GM19397 (cell line): ENCODE measurements around the gene PDZD11.
"Not testable (repeated sequence)": the region's sequence is repeated elsewhere in the genome, so short reads cannot be mapped to it uniquely, and the experiment has no call there.

Experiments
- ATAC-seq: cut with Tn5 transposase; IDR thresholded peaks from one replicate; pipeline ENCODE4 v1.9.1; 2021; ENCODE audit warnings: mild to moderate bottlenecking, moderate library complexity; ENCODE audit not compliant: unreplicated experiment

The PDZD11 gene

DNA sequence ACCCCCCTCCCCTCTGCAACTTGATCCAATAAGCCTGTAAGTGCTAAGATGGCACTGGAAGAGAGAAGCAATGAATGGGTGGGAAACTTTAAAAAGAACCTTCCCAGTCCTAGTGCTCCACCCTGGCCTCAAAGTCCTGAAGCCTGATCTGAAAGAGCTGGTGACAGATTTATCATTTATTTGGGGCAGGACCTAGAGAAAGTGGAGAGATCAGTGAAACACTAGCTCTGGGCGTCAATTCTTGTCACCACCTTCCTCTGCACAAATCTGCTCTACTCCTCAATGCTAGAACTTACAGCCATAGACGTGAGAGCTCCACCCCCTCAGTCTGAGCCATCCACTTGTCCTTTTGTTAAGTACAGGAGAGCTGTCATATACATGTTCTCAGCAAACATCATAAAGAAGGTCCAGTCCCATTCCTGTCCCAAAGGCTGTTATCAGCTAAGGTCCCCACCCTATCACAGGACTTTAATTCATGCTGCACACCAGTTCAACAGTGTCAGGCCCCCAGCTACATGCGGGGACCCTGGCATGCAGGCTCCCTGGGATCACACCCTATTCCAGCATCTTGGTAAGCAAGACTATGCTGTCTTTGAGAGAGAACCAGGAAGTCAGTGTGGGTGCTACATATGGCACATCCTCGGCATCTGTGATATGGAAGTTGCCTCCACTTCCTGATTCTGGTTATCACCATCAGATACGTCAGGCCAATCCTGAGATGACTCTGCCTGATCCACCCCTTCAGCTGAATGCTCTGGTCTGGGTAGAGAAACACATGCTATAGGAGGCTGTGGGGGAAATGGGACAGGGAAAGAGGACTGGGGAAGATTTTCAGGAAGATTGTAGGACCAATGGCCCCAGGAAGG lies 32.1 kb downstream of the PDZD11 start:
- ATAC-seq = no peak

DNA sequence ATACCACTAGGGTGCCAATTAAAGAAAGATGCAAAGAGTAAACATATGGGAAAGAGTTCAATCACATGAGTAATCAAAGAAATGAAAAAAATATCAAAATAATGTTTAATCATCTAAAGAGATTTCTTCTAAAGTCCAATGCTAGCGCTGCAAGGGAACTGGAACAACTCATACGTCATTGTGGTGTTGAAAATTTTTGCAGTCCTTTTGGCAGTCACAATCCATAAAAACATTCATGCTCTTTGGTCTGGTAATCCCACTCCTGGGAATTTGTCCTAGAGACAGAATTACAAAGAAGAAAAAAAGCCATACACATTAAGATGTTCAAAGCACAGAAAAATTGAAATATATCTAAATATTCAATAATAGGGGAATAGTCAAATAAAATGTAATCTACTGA lies 34.3 kb downstream of the PDZD11 start:
- ATAC-seq = no peak

DNA sequence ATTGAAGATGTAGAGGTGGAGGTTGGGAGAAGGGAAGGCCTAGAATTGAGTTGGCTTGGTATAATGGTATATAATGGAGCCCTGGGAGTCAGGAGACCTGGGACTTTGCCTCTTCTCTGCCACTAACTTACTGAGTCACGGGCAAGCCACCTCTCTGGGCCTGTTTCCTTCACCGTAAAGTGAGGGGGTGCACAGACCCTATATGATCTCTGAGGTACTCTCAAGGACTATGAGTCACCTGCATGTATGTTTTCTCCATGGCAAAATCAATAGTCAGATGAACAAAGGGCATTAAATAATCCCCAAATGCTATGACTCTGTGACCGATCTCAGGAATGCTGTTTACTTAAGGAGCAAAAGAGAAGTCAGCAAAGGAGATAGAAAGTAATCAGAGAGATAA lies 34.8 kb downstream of the PDZD11 start:
- ATAC-seq = no peak

DNA sequence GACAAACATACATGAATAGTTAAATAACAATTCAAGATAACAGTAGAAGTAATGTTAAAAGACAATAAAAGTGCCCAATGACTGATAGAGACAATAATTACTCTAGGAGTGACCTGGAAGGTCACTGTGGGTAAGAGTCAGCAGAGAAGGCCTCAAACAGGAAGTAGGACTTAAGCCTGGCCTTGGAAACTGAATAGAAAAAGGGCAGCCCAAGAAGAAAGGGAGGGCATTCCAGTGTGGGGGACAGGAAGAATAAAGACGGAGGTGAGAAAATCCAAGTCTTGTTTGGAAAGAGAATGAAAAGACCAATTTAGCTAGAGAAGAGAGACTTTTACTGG lies 35.7 kb downstream of the PDZD11 start:
- ATAC-seq = no peak

DNA sequence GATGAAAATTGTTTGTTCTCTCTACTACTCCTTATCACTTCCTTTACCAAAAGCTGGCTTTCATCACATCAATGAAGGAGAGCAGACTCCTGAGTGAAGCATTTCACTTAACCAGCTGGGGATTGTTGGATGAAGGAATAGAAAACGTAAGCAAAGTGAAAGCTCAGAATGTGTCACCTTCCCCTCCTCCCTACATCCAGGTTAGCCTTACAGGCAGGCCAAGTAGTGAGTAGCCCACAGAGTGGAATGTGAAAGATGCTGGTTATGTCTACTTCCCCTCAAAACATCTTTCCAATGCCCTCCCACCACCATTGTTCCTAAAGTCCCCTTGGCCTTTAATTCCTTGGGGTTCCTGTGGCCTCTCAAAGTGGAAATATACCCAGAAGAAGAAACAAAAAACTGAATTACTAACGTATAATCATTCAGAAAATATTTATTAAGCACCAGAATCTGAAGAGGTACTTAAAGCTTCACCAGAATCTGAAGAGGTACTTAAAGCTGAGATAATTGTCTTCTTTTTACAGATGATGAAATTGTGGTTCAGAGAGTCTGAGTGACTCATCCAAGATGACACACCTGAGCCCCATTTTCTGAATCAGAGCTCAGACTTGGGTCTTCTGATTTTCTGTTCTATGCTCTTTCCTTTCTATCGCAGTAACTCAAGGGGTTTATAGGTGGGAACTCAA lies 36.2 kb downstream of the PDZD11 start:
- ATAC-seq = no peak

DNA sequence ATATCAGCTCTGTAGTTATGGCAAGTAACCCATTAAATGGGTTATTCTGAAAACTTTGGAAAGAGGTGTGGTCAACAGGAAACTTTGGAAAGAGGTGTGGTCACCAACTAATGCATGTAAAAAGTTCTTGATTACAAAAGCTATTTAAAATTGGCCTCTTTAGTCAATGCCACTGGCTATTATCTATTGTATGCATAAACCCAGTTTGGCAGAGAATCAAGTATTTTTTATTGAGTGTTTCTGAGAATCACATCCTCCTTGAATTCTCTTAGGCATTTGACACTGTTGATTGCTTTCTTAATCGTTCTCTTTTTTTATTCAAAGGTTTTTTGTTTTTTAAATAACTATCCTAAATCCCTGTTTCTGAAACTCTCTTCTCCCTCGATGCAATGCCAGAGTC lies 37.2 kb downstream of the PDZD11 start:
- ATAC-seq = no peak

DNA sequence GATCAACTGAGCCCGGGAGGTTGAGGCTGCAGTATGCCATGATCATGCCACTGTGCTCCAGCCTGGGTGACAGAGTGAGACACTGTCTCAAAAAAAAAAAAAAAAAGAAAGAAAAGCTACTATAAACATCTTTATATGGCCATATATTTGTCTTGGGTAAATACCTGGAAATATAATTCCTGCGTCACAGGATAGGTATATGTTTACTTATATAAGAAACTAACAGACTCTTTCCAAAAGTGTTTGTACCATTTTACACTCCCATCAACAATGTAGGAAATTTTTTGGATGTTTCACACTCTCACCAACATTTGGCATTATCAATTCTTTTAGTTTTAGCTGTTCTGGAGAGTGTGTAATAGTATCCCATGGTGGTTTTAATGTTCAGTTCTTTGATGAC lies 42.5 kb downstream of the PDZD11 start:
- ATAC-seq = no peak

DNA sequence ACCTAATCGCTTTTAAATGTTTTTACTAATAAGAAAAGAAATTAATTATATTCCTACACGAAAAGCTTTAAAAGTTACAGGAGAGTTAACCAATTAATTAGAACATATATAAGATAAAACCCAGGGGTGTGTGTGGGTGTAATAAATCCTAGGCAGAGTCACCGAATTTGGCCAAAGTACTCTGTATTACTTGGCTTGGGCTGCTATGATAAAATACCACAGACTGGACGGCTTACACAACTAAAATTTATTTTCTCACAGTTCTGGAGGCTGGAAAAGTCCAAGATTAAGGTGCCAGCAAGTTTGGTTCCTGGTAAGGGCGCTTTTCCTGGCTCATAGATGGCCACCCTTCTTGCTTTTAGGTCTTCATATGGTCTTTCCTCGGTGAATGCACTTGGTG lies 44.8 kb downstream of the PDZD11 start:
- ATAC-seq = no peak

DNA sequence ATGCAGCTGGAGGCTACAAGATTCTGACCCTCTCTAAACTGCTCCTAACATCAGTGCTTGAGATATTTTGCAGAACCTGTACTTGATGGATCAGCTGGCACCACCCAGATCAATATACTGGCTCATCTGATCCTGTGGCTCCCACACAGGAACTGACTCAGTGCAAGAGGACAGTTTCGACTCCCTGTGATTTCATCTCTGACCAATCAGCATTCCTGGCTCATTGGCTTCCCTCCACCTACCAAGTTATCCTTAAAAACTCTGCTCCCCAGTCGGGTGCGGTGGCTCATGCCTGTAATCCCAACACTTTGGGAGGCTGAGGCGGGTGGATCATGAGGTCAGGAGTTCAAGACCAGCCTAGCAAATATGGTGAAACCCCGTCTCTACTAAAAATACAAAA lies 46.1 kb downstream of the PDZD11 start:
- ATAC-seq = not testable (repeated sequence)

DNA sequence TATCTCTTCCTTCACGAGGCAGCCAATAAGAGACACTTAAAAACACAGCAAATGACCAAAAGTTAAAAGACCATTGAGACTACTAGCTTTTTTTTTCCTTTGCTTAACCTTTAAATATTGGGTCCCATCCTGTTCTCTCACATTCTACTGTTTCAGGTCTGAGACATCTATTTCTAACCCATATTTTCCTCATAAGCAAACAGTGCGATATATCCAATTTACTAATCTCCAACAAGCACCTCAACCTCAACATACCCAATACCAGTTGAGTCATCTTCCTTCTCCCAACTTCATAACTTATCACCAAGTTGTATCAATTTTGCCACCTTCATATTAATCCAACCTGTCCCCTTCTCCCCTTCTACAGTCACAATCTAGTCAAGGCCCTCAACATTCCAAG lies 48.2 kb downstream of the PDZD11 start:
- ATAC-seq = no peak

DNA sequence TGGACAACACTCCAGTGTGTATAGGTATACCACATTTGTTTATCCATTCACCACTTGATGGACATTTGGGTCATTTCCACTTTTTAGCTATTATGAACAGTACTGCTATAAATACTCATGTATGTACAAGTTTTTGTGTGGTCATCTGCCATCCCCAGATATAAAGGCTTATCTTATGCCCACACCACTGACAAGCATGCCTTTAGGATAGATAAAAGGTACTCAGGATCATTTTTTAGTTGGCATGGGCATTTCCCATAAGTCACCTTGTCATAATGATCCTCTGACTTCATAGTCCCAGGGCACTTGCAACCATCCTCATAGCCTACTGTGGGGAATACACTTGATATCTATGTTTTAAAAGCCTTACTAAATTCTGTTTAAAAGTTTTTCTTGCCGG lies 49.0 kb downstream of the PDZD11 start:
- ATAC-seq = no peak
